ENCODE data around the gene FEV.

Gene FEV

GRCh38 chr2:219022041-219022440 lies 37.1 kb upstream of the FEV start:
- no peak for DNase-seq (ENCODE audit: low read depth, low spot score)
- Histone ChIP-seq H3K27me3 (ENCODE audit: insufficient read depth, insufficient read length) (no peaks in the 10 kb centered on the region), H3K9me3 (ENCODE audit: insufficient read depth, low read length) (no peaks in the 10 kb centered on the region), H3K9ac (ENCODE audit: insufficient read length, low read depth) (no peak overlapping the region), H3K4me1 (ENCODE audit: insufficient read depth, insufficient read length) (peaks cover 12% of the 10 kb centered on the region), H3K4me3 (ENCODE audit: insufficient read length, low read depth) (no peak overlapping the region), H3K36me3 (ENCODE audit: insufficient read depth, insufficient read length, low read length) (no peaks in the 10 kb centered on the region)
- TF ChIP-seq SUZ12 (IDR thresholded peaks at IDR 0.05; ENCODE audit: extremely low read depth, insufficient read depth, insufficient read length) (no peak), ZNF274 (IDR thresholded peaks at IDR 0.05; ENCODE audit: low read depth, low read length) (no peak), YY1 (IDR thresholded peaks at IDR 0.05; ENCODE audit: insufficient read depth, insufficient read length) (no peak)

GRCh38 chr2:219021591-219021990 lies 36.6 kb upstream of the FEV start:
- DNase-seq (ENCODE audit: low read depth, low spot score), result no peak
- Histone ChIP-seq H3K27me3 (ENCODE audit: insufficient read depth, insufficient read length) (no peaks in the 10 kb centered on the region), H3K36me3 (ENCODE audit: insufficient read depth, insufficient read length, low read length) (no peaks in the 10 kb centered on the region), H3K4me3 (ENCODE audit: insufficient read length, low read depth) (no peak overlapping the region), H3K9me3 (ENCODE audit: insufficient read depth, low read length) (no peaks in the 10 kb centered on the region), H3K9ac (ENCODE audit: insufficient read length, low read depth) (no peak overlapping the region), H3K4me1 (ENCODE audit: insufficient read depth, insufficient read length) (peaks cover 12% of the 10 kb centered on the region)
- TF ChIP-seq SUZ12 (IDR thresholded peaks at IDR 0.05; ENCODE audit: extremely low read depth, insufficient read depth, insufficient read length) (no peak), YY1 (IDR thresholded peaks at IDR 0.05; ENCODE audit: insufficient read depth, insufficient read length) (no peak)

GRCh38 chr2:219020604-219021365 lies 35.8 kb upstream of the FEV start:
- Histone ChIP-seq H3K9ac (ENCODE audit: insufficient read length, low read depth) (no peak overlapping the region), H3K36me3 (ENCODE audit: insufficient read depth, insufficient read length, low read length) (no peaks in the 10 kb centered on the region), H3K4me1 (ENCODE audit: insufficient read depth, insufficient read length) (peaks cover 12% of the 10 kb centered on the region), H3K27me3 (ENCODE audit: insufficient read depth, insufficient read length) (peaks cover 1% of the 10 kb centered on the region), H3K4me3 (ENCODE audit: insufficient read length, low read depth) (no peak overlapping the region), H3K9me3 (ENCODE audit: insufficient read depth, low read length) (no peaks in the 10 kb centered on the region)
- no peak for TF ChIP-seq YY1 (IDR thresholded peaks at IDR 0.05; ENCODE audit: insufficient read depth, insufficient read length)
- TF ChIP-seq ZNF274 (IDR thresholded peaks at IDR 0.05; ENCODE audit: low read depth, low read length), result no peak
- no peak for TF ChIP-seq SUZ12 (IDR thresholded peaks at IDR 0.05; ENCODE audit: extremely low read depth, insufficient read depth, insufficient read length)
- no peak for DNase-seq (ENCODE audit: low read depth, low spot score)

- no peak overlapping the region for H3K9ac ChIP-seq (ENCODE audit: insufficient read length, low read depth)
- DNase-seq (ENCODE audit: low read depth, low spot score), result no peak
Observed at GRCh38 chr2:219019436-219019835, 34.5 kb upstream of the FEV start.

GRCh38 chr2:219018726-219019125 lies 33.7 kb upstream of the FEV start:
- no peaks in the 10 kb centered on the region for H3K36me3 ChIP-seq (ENCODE audit: insufficient read depth, insufficient read length, low read length)
- H3K4me3 ChIP-seq (ENCODE audit: insufficient read length, low read depth), result no peak overlapping the region
- DNase-seq (ENCODE audit: low read depth, low spot score), result no peak
- TF ChIP-seq YY1 (IDR thresholded peaks at IDR 0.05; ENCODE audit: insufficient read depth, insufficient read length) (no peak), ZNF274 (IDR thresholded peaks at IDR 0.05; ENCODE audit: low read depth, low read length) (no peak), SUZ12 (IDR thresholded peaks at IDR 0.05; ENCODE audit: extremely low read depth, insufficient read depth, insufficient read length) (no peak)
- peaks cover 8% of the 10 kb centered on the region for H3K4me1 ChIP-seq (ENCODE audit: insufficient read depth, insufficient read length)
- H3K27me3 ChIP-seq (ENCODE audit: insufficient read depth, insufficient read length), result peaks cover 19% of the 10 kb centered on the region
- no peaks in the 10 kb centered on the region for H3K9me3 ChIP-seq (ENCODE audit: insufficient read depth, low read length)
- no peak overlapping the region for H3K9ac ChIP-seq (ENCODE audit: insufficient read length, low read depth)

More at GRCh38 chr2:219019436-219019835, 34.5 kb upstream of the FEV start:
- Histone ChIP-seq H3K36me3 (ENCODE audit: insufficient read depth, insufficient read length, low read length) (no peaks in the 10 kb centered on the region), H3K4me3 (ENCODE audit: insufficient read length, low read depth) (no peak overlapping the region), H3K4me1 (ENCODE audit: insufficient read depth, insufficient read length) (peaks cover 12% of the 10 kb centered on the region), H3K27me3 (ENCODE audit: insufficient read depth, insufficient read length) (peaks cover 13% of the 10 kb centered on the region), H3K9me3 (ENCODE audit: insufficient read depth, low read length) (no peaks in the 10 kb centered on the region)
- TF ChIP-seq ZNF274 (IDR thresholded peaks at IDR 0.05; ENCODE audit: low read depth, low read length) (no peak), YY1 (IDR thresholded peaks at IDR 0.05; ENCODE audit: insufficient read depth, insufficient read length) (no peak)

GRCh38 chr2:219018286-219018685 lies 33.3 kb upstream of the FEV start:
- peaks cover 3% of the 10 kb centered on the region for H3K4me1 ChIP-seq (ENCODE audit: insufficient read depth, insufficient read length)
- H3K27me3 ChIP-seq (ENCODE audit: insufficient read depth, insufficient read length), result peaks cover 23% of the 10 kb centered on the region
- H3K9me3 ChIP-seq (ENCODE audit: insufficient read depth, low read length), result no peaks in the 10 kb centered on the region
- no peak for DNase-seq (ENCODE audit: low read depth, low spot score)
- H3K4me3 ChIP-seq (ENCODE audit: insufficient read length, low read depth), result no peak overlapping the region
- H3K36me3 ChIP-seq (ENCODE audit: insufficient read depth, insufficient read length, low read length), result no peaks in the 10 kb centered on the region
- no peak overlapping the region for H3K9ac ChIP-seq (ENCODE audit: insufficient read length, low read depth)
- no peak for TF ChIP-seq YY1 (IDR thresholded peaks at IDR 0.05; ENCODE audit: insufficient read depth, insufficient read length)
- TF ChIP-seq ZNF274 (IDR thresholded peaks at IDR 0.05; ENCODE audit: low read depth, low read length), result no peak
- no peak for TF ChIP-seq SUZ12 (IDR thresholded peaks at IDR 0.05; ENCODE audit: extremely low read depth, insufficient read depth, insufficient read length)

- Histone ChIP-seq H3K27me3 (ENCODE audit: insufficient read depth, insufficient read length) (peaks cover 24% of the 10 kb centered on the region), H3K9me3 (ENCODE audit: insufficient read depth, low read length) (no peaks in the 10 kb centered on the region), H3K36me3 (ENCODE audit: insufficient read depth, insufficient read length, low read length) (no peaks in the 10 kb centered on the region), H3K4me3 (ENCODE audit: insufficient read length, low read depth) (no peak overlapping the region), H3K4me1 (ENCODE audit: insufficient read depth, insufficient read length) (no peaks in the 10 kb centered on the region), H3K9ac (ENCODE audit: insufficient read length, low read depth) (no peak overlapping the region)
- no peak for DNase-seq (ENCODE audit: low read depth, low spot score)
- TF ChIP-seq SUZ12 (IDR thresholded peaks at IDR 0.05; ENCODE audit: extremely low read depth, insufficient read depth, insufficient read length), result no peak
- TF ChIP-seq ZNF274 (IDR thresholded peaks at IDR 0.05; ENCODE audit: low read depth, low read length), result no peak
- no peak for TF ChIP-seq YY1 (IDR thresholded peaks at IDR 0.05; ENCODE audit: insufficient read depth, insufficient read length)
Observed at GRCh38 chr2:219017201-219017931, 32.4 kb upstream of the FEV start.
